Fibroblast of lung (primary cell): Measurements from ENCODE around the gene AP5M1. TPM values are rescaled to one million over a fixed set of nuclear protein-coding genes. Genes with fewer than 3 reads are reported as not detected.

Experiments used
- DNase-seq, 2 donors: peaks; one replicate each; pipeline versions ENCODE4 v3.0.0 to v3.0.0-alpha.2; 2010; ENCODE audit warnings: low read depth in 2 of 2
- H2AFZ ChIP-seq: 2 replicates; pipeline ENCODE4 v1.5.1; 2012; ENCODE audit warnings: low read length, control low read depth, inconsistent platforms
- H3K27ac ChIP-seq: 2 replicates; pipeline ENCODE4 v1.5.1; 2011; ENCODE audit warnings: low read length, control low read depth; ENCODE audit not compliant: insufficient read depth
- H3K27me3 ChIP-seq: 2 replicates; pipeline ENCODE4 v1.5.1; 2011; ENCODE audit warnings: mild to moderate bottlenecking, low read length; ENCODE audit not compliant: control insufficient read depth, insufficient read depth
- H3K36me3 ChIP-seq: 2 replicates; pipeline ENCODE4 v1.5.1; 2011; ENCODE audit warnings: low read length; ENCODE audit not compliant: control insufficient read depth, insufficient read depth
- H3K4me1 ChIP-seq: 2 replicates; pipeline ENCODE4 v1.5.1; 2011; ENCODE audit warnings: low read length; ENCODE audit not compliant: control insufficient read depth, insufficient read depth; ENCODE audit errors: extremely low read depth
- H3K4me2 ChIP-seq: 2 replicates; pipeline ENCODE4 v1.5.1; 2011; ENCODE audit warnings: low read length, control low read depth; ENCODE audit not compliant: insufficient read depth; ENCODE audit errors: extremely low read depth
- H3K4me3 ChIP-seq, 4 experiments: fragments of 200-600 bp in 1 of 4; sonication (generic) in 1 of 4; replicated peaks in 1 of 4; 2 replicates each; pipeline ENCODE4 v1.5.1; 2011 to 2016; ENCODE audit warnings: low read length in 4 of 4, low read depth in 3 of 4, mild to moderate bottlenecking in 3 of 4, control low read depth in 2 of 4, inconsistent platforms in 1 of 4, mixed read lengths in 1 of 4; ENCODE audit not compliant: insufficient read depth in 1 of 4; ENCODE audit errors: control extremely low read depth in 1 of 4
- H3K79me2 ChIP-seq: 2 replicates; pipeline ENCODE4 v1.5.1; 2012; ENCODE audit warnings: mild to moderate bottlenecking, low read length, inconsistent platforms; ENCODE audit not compliant: control insufficient read depth, insufficient read depth
- H3K9ac ChIP-seq: 2 replicates; pipeline ENCODE4 v1.5.1; 2011; ENCODE audit warnings: mild to moderate bottlenecking, low read length, control low read depth; ENCODE audit not compliant: insufficient read depth
- H3K9me3 ChIP-seq: 2 replicates; pipeline ENCODE4 v1.5.1; 2012; ENCODE audit warnings: low read depth, low read length; ENCODE audit not compliant: control insufficient read depth, insufficient read depth
- H4K20me1 ChIP-seq: 2 replicates; pipeline ENCODE4 v1.5.1; 2011; ENCODE audit warnings: low read length; ENCODE audit not compliant: control insufficient read depth, insufficient read depth; ENCODE audit errors: extremely low read depth
- EZH2 ChIP-seq: IDR thresholded peaks from 2 replicates; pipeline ENCODE4 v1.5.1; 2012; ENCODE audit warnings: low read length, control low read depth, mild to moderate bottlenecking; ENCODE audit errors: missing control alignments
- polyA plus RNA-seq, 2 donors: library from polyadenylated mRNA; depleted of rRNA in 1 of 2; stranded (reverse) in 1 of 2; unstranded in 1 of 2; fragments of >200 nt; gene quantifications; 2 replicates each; pipeline ENCODE4 v1.2.1, GENCODE V29; 2011 to 2012; ENCODE audit warnings: missing spikeins in 1 of 2
- total RNA-seq: library from RNA; depleted of rRNA; stranded (reverse); fragments of >200 nt; gene quantifications from 2 replicates; pipeline ENCODE4 v1.2.1, GENCODE V29; 2014
- TF ChIP-seq, protein P1 (sequence below), 2 donors: IDR thresholded peaks in 1 of 2; conservative IDR thresholded peaks in 1 of 2; 1 replicate in 1 of 2; 2 replicates in 1 of 2; pipeline ENCODE4 v1.5.1; 2011 to 2012; ENCODE audit warnings: low read length in 2 of 2, control low read depth in 1 of 2, inconsistent platforms in 1 of 2, low read depth in 1 of 2, mild to moderate bottlenecking in 1 of 2

Gene AP5M1
- total and polyA plus RNA-seq, 2 donors (not counting 1 experiment from before 2014, with no cell fraction given) = 15.2 to 40.2 TPM

DNA sequence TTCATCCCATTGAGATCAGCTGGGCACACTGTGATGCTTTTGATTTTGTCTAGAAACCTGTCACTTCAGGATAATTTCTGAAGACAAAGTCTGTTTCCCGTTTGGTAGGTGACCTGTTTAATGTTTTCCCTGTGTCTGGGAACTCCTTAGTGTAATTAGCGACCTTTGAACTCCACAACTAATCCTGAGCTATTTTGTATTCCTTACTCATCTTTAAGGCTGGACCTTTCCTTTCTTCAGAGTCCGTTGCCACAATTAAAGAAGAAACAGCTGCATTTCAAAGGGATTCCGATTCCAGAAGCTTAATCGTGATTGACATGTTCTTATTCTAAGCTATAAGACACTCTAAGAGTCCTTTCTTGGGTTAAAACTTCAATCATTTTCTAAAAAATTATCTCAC, 22.0 kb downstream of the AP5M1 start:
- no peak for TF ChIP-seq EZH2
- TF ChIP-seq, protein P1, sequence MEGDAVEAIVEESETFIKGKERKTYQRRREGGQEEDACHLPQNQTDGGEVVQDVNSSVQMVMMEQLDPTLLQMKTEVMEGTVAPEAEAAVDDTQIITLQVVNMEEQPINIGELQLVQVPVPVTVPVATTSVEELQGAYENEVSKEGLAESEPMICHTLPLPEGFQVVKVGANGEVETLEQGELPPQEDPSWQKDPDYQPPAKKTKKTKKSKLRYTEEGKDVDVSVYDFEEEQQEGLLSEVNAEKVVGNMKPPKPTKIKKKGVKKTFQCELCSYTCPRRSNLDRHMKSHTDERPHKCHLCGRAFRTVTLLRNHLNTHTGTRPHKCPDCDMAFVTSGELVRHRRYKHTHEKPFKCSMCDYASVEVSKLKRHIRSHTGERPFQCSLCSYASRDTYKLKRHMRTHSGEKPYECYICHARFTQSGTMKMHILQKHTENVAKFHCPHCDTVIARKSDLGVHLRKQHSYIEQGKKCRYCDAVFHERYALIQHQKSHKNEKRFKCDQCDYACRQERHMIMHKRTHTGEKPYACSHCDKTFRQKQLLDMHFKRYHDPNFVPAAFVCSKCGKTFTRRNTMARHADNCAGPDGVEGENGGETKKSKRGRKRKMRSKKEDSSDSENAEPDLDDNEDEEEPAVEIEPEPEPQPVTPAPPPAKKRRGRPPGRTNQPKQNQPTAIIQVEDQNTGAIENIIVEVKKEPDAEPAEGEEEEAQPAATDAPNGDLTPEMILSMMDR (conservative IDR thresholded peaks at IDR 0.05 in 1 of 2, IDR thresholded peaks at IDR 0.05 in 1 of 2; ENCODE audit: low read depth in 1 of 2, low read length in 2 of 2) = no peak
- Histone ChIP-seq H3K36me3 (no peaks in the 10 kb centered on the region), H3K9ac (no peak overlapping the region), H3K9me3 (no peaks in the 10 kb centered on the region), H3K79me2 (no peaks in the 10 kb centered on the region), H2AFZ (no peak overlapping the region), H4K20me1 (no peaks in the 10 kb centered on the region), H3K4me2 (no peak overlapping the region), H3K4me3 (no peak overlapping the region), H3K4me1 (no peaks in the 10 kb centered on the region), H3K27ac (no peak overlapping the region), H3K27me3 (no peaks in the 10 kb centered on the region)
- DNase-seq = no peak

DNA sequence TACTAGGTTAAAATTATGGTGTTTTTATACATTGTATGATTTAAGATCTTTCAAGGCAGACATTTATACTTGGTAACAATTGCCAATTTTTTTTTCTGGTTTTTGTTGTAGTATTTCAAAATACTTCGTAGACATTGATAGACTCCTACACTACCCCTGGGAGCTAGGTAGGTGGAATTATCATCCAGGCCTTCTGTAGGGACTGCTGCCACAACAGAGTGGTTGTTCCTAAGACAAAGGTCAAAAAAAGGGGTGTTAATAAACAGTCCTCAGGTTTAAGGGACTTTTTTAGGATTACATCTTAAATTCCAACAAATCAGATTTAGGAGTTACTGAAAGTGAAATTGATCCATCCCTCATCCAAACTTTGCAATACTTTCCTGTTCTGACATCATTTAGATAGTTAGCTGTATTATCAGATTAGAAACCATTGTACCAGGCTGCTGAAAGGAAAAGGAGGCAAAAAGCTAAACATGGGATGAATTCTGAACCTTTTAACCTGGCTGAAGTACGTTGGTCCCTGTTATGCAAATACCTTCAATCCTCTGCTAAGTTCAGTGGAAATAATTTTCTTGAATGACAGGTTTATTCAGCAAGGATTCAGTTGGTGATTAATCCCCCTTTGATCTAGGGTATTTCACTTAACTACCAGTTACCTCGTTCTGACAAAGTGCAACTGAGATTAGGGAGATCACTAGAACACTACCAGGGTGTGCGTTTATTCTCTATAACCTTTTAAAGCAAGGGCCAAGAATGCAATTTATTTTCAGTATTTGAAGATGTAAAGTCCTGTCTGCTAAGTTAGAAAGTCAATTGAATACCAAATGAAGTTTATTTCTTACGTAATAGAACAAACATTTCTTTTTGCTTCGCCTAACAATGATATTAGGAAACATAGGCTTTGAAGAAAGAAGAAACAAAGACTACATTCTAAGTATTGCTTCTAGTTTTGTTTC, 23.2 kb downstream of the AP5M1 start:
- TF ChIP-seq, protein P1 (conservative IDR thresholded peaks at IDR 0.05 in 1 of 2, IDR thresholded peaks at IDR 0.05 in 1 of 2; ENCODE audit: low read depth in 1 of 2, low read length in 2 of 2) = no peak
- TF ChIP-seq EZH2 = no peak
- no peak overlapping the region for H3K4me3 ChIP-seq
- no peak overlapping the region for H3K9ac ChIP-seq
- no peak for DNase-seq
- H3K27me3 ChIP-seq = no peaks in the 10 kb centered on the region
- H3K27ac ChIP-seq = no peak overlapping the region
- H4K20me1 ChIP-seq = no peaks in the 10 kb centered on the region
- no peak overlapping the region for H3K4me2 ChIP-seq
- H3K9me3 ChIP-seq = no peaks in the 10 kb centered on the region
- H2AFZ ChIP-seq = no peak overlapping the region
- no peaks in the 10 kb centered on the region for H3K4me1 ChIP-seq
- H3K36me3 ChIP-seq = no peaks in the 10 kb centered on the region
- H3K79me2 ChIP-seq = no peaks in the 10 kb centered on the region

DNA sequence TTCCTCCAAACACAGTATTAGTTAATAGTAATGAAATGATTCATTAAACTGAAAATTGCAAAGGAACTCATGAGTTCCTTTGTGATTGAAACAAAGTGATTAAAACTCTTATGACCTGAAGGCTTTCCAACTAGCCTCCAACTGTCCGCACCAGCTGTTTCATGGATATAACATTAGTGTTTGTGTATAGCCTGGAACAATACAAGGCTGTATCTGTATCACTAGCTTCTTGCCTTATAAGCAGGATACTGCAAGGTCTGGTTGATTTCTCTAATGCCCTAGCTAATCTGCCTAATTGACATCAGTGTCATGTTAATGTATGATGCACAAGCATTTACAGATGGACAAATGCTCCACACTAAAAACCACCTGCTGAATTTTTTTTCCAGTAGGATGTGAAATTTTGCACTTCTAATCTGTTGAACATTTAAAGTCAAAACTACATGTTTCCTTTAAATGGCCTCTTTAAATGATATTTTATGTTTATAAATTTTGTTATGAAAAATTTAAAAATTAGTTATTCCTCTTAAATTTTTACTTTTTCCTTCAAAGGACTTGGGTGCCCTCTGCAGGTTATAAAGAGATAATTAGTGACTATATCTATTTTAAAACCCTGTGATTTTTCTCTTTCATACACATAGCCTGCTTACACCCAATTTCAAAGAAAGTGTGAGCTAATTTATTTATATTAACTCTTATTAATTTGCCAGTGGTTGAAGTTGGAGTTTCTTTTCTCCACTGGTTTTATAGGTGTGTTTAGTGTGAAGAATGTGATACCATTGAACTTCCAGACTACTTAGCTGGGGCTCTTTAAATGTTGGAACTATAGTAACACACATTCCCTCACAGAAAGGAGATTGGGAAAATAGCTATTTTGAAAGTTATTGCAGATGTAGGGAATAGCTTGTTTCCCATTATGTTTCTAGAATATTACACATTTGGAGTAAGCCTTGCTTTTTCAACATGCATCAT, 25.4 kb downstream of the AP5M1 start:
- no peaks in the 10 kb centered on the region for H3K36me3 ChIP-seq
- H3K4me2 ChIP-seq = no peak overlapping the region
- TF ChIP-seq, protein P1 (conservative IDR thresholded peaks at IDR 0.05 in 1 of 2, IDR thresholded peaks at IDR 0.05 in 1 of 2; ENCODE audit: low read depth in 1 of 2, low read length in 2 of 2) = peak in 1 of 2 donors; percentile 21
- no peak for TF ChIP-seq EZH2
- H2AFZ ChIP-seq = no peak overlapping the region
- H3K79me2 ChIP-seq = no peaks in the 10 kb centered on the region
- H3K4me1 ChIP-seq = no peaks in the 10 kb centered on the region
- no peak overlapping the region for H3K27ac ChIP-seq
- H4K20me1 ChIP-seq = no peaks in the 10 kb centered on the region
- H3K27me3 ChIP-seq = no peaks in the 10 kb centered on the region
- H3K9me3 ChIP-seq = no peaks in the 10 kb centered on the region
- no peak overlapping the region for H3K9ac ChIP-seq
- peak; percentile 20 to 54 for DNase-seq
- no peak overlapping the region for H3K4me3 ChIP-seq
